Activated CD4-positive, alpha-beta T cell treated with anti-CD3 and anti-CD28 coated beads, Interleukin-10, Interleukin-2, amounts not matched to agents 100 ng/mL and 50 ng/mL, durations not matched to agents 16 hours and 8 hours (primary cell): ENCODE results near the gene DPM3.
A peak's percentile ranks its signal among the peaks of the same experiment; 100 is the strongest.
"Not testable (repeated sequence)": the region's sequence is repeated elsewhere in the genome, so short reads cannot be mapped to it uniquely, and the experiment has no call there.

Experiments
- DNase-seq: peaks from one replicate; pipeline ENCODE4 v3.0.0-alpha.2; 2020

DPM3 gene, protein sequence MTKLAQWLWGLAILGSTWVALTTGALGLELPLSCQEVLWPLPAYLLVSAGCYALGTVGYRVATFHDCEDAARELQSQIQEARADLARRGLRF

DNA sequence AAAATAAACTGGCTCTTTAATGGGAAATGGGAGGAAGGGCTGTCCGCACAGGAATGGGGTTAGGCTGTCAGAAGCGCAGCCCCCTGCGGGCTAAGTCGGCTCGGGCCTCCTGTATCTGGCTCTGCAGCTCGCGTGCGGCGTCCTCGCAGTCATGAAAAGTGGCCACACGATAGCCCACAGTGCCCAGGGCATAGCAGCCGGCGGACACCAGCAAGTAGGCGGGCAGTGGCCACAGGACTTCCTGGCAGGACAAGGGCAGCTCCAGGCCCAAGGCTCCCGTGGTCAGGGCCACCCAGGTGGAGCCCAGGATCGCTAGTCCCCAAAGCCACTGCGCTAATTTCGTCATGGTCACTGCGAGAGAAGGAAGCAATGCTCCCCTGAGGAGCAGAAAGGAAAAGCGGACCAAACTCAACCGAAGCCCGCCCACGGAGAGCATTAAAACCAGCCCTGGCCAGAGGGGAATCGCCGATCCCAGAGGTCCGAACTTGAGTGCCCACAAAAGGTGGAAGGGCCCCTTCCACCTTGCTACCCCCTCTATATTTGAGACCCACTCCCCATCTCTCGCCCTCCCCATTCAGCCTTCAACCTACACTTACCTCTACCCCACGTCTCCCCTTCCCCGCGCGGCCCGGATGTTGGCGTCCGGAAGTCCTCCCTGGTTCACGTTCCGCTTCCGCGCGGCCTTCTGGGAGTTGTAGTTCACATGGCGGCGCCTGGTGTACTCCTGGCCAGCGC lies at the start of gene DPM3:
DPM3 (minus strand) TSS at position 637 of the 735 bp plus-strand sequence; CDS start at position 346, 291 bp downstream.
- peak; percentile 94 for DNase-seq

DNA sequence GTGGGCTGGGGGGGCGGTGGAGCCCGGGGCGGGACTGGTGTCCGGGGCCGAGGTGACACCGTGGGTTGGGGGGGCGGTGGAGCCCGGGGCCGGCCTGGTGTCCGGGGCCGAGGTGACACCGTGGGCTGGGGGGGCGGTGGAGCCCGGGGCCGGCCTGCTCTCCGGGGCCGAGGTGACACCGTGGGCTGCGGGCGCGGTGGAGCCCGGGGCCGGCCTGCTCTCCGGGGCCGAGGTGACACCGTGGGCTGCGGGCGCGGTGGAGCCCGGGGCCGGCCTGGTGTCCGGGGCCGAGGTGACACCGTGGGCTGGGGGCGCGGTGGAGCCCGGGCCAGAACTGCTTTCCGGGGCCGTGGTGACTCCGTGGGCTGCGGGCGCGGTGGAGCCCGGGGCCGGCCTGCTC lies 49.6 kb upstream of the DPM3 start:
- not testable (repeated sequence) for DNase-seq

GRCh38 chr1:155188268-155188667 lies 47.9 kb upstream of the DPM3 start:
- DNase-seq: no peak

DNA sequence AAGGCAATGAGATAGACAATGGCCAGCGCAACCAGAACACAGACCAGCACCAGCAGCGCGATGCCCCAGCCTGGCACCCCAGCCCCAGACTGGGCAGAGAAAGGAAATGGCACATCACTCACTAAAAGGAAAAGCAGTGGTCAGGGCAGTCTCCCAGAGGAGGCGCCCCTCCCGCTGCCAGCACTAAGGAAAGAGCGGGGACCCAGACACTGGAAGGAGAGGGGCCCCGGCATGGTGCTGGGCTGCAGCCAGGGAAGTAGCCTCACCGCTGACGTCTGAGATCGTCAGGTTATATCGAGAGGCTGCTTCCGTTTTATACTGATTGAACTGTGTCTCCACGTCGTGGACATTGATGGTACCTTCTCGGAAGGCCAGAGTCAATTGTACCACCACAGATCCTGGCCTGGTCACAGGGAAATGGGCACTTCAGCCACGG lies 47.1 kb upstream of the DPM3 start:
- DNase-seq: no peak

GRCh38 chr1:155186794-155187455 lies 46.6 kb upstream of the DPM3 start:
- DNase-seq: no peak

DNA sequence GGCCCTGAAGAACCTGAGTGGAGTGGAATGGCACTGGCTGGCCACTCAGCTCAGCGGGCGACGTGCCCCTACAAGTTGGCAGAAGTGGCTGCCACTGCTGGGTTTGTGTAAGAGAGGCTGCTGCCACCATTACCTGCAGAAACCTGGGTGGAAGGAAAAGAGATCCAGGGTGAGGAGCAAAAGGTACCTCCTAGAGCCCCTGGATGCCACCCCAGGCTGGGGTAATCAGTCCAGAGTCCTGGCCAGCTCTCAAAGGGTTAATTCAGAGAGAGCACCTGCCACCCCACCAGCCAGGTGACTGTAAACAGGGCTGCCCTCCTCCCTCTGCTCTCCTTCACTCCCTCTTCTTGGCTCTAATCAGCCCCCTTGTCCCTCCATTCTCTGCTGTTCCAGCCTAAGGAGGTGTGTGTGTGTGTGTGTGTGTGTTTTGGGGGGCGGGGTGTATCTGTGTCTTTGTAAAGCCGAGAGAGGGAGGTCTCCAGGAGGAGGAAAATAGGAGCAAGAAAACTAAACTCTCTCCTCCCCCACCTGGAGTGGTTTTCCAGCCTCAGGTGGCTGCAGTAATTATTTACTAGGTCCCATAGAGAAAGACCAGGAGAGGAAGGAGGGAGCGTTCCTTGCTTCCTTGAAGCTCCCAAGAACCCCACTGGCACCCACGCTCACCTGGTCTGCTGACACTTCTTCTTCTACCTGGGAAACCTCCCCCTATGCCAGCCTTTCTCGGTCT lies 45.9 kb upstream of the DPM3 start:
- DNase-seq: no peak

- DNase-seq: no peak
Observed at GRCh38 chr1:155185783-155186066, 45.4 kb upstream of the DPM3 start.

GRCh38 chr1:155184835-155185782 lies 44.8 kb upstream of the DPM3 start:
- DNase-seq: no peak

DNA sequence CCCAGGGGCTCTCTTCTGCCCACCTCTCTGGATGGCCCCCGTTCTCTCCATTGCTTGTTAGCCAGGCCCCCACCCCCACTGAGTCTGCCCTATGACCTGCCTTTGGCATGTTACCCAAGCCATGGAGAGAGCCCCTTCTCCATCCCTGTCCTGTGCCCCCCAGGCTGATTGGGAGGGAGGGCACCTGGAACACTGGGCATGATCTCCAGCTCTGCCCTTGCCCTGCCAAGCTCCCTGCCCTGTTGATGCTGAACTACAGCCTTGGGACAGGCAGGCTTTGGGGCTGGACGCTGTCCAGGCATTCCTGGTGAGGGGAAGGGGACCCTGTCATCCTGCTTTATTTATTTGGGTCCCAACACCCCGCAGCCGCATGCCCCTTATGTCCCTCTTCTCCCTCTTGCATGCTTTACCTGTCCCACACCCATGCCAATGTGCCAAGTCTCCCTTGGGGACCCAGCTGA lies 44.0 kb upstream of the DPM3 start:
- no peak for DNase-seq

DNA sequence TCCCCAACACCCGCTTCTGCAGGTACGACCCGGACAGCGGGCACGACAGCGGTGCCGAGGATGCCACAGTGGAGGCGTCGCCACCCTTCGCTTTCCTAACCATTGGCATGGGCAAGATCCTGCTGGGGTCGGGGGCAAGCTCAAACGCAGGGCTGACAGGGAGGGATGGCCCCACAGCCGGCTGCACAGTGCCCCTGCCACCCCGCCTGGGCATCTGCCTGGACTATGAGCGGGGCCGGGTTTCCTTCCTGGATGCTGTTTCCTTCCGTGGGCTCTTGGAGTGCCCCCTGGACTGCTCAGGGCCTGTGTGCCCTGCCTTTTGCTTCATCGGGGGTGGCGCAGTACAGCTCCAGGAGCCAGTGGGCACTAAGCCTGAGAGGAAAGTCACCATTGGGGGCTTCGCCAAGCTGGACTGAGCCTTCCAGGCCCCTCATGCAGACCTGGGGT lies 43.5 kb upstream of the DPM3 start:
- DNase-seq: no peak

- no peak for DNase-seq
Observed at GRCh38 chr1:155182052-155182550, 41.8 kb upstream of the DPM3 start.

GRCh38 chr1:155181371-155182051 lies 41.2 kb upstream of the DPM3 start:
- no peak for DNase-seq

GRCh38 chr1:155179112-155180031 lies 39.0 kb upstream of the DPM3 start:
- DNase-seq: no peak

GRCh38 chr1:155178441-155179111 lies 38.2 kb upstream of the DPM3 start:
- DNase-seq: no peak

DNA sequence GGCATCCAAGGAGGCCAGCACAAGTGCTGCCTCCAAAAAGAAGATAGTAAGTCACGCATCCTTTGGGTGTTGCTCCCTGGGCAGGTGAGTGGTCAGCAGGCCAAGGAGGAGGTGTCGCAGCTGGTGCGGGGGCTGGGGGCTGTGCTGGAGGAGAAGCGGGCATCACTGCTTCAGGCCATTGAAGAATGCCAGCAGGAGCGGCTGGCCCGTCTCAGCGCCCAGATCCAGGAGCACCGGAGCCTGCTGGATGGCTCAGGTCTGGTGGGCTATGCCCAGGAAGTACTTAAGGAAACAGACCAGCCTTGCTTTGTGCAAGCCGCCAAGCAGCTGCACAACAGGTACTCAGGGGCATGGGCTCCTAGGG lies 37.6 kb upstream of the DPM3 start:
- DNase-seq: no peak

GRCh38 chr1:155177192-155177917 lies 37.0 kb upstream of the DPM3 start:
- no peak for DNase-seq

- peak; percentile 90 for DNase-seq
Observed at GRCh38 chr1:155176544-155177071, 36.3 kb upstream of the DPM3 start.

DNA sequence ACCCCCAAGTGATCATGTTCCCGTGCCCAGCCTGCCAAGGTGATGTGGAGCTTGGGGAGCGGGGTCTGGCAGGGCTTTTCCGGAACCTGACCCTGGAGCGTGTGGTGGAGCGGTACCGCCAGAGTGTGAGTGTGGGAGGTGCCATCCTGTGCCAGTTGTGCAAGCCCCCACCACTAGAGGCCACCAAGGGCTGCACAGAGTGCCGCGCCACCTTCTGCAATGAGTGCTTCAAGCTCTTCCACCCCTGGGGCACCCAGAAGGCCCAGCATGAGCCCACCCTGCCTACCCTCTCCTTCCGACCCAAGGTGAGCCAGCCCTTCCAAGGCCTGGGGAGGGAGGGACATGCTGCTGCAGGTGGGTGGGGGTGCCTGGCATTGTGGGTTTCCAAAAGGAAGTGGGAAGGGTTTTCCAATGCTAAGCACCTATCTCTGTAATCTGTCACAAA lies 35.6 kb upstream of the DPM3 start:
- peak; percentile 52 for DNase-seq
